ENCODE data around the gene UROS. TPM values are rescaled to one million over a fixed set of nuclear protein-coding genes. Genes with fewer than 3 reads are reported as not detected.

UROS gene
- total RNA-seq, result 10 to 100 TPM; 23.9 to 30.9 (median 27.5) TPM
- long read RNA-seq, donor 1, transcript UROS-204 (10 exons, 1,342 nt), result major isoform, 20 of 42 reads
- long read RNA-seq, donor 1, partial matches to known transcripts, result 6 of 42 reads
- long read RNA-seq, donor 1, other reads (novel, unspliced or antisense), result 15 of 42 reads
- long read RNA-seq, donor 2, transcript UROS-204 (10 exons, 1,342 nt), result major isoform, 25 of 43 reads
- long read RNA-seq, donor 2, partial matches to known transcripts, result 1 of 43 reads
- long read RNA-seq, donor 2, other reads (novel, unspliced or antisense), result 17 of 43 reads

DNA sequence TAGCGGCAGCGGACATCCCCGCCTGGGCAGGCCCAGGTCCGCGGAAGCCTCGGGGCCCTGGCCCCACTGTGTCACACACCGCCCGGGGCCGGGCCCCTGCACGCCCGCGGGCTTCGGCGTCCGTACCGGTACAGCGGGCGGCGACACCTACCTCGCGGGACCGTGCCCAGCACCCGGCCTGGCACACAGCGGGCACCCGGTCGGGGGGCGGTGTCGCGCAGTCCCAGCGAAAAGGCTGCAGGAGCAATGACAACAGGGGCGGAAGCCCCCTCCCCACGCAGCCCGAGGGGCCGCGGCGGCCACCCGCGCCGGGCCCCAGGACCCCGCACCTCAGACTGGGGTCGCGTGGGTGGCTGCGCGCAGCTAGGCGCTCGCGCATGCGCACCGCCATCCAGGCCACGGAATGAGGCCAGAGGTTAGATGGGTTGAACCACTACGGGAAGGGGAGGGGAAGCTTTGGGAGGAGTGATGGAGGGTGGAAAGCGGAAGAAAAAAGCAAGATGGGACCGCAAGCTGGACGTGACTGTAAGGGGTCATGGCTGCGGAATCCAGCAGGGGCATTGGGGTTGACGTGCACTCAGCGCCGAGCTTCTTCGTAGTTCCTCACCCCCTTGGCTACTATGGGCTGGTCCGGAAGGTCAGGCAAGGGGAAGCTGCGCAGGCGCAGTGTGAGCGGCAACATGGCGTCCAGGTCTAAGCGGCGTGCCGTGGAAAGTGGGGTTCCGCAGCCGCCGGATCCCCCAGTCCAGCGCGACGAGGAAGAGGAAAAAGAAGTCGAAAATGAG lies at the start of gene UROS, which contains the start of gene BCCIP:
Gene UROS (minus strand): TSS at position 381 of the 785 bp plus-strand sequence. CDS start 6,759 bp downstream, outside the sequence.
Gene BCCIP (plus strand): TSS at position 669 of the 785 bp plus-strand sequence. CDS start 12 bp downstream, at position 681.
- H3K9me3 ChIP-seq, result no peaks in the 10 kb centered on the region
- TF ChIP-seq, protein P1, sequence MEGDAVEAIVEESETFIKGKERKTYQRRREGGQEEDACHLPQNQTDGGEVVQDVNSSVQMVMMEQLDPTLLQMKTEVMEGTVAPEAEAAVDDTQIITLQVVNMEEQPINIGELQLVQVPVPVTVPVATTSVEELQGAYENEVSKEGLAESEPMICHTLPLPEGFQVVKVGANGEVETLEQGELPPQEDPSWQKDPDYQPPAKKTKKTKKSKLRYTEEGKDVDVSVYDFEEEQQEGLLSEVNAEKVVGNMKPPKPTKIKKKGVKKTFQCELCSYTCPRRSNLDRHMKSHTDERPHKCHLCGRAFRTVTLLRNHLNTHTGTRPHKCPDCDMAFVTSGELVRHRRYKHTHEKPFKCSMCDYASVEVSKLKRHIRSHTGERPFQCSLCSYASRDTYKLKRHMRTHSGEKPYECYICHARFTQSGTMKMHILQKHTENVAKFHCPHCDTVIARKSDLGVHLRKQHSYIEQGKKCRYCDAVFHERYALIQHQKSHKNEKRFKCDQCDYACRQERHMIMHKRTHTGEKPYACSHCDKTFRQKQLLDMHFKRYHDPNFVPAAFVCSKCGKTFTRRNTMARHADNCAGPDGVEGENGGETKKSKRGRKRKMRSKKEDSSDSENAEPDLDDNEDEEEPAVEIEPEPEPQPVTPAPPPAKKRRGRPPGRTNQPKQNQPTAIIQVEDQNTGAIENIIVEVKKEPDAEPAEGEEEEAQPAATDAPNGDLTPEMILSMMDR (IDR thresholded peaks at IDR 0.05), result no peak
- DNase-seq (peak; percentile 91 to 94 (median 93)), ATAC-seq (peak; percentile 96)
- intact Hi-C loops (cut with DNase I, micrococcal nuclease), result no loop called here
- H3K4me1 ChIP-seq (ENCODE audit: low read depth), result peaks cover 16% of the 10 kb centered on the region
- H3K36me3 ChIP-seq (ENCODE audit: low read depth), result no peaks in the 10 kb centered on the region
- H3K4me3 ChIP-seq, result peak within 1 kb of the TSS; percentile 97

DNA sequence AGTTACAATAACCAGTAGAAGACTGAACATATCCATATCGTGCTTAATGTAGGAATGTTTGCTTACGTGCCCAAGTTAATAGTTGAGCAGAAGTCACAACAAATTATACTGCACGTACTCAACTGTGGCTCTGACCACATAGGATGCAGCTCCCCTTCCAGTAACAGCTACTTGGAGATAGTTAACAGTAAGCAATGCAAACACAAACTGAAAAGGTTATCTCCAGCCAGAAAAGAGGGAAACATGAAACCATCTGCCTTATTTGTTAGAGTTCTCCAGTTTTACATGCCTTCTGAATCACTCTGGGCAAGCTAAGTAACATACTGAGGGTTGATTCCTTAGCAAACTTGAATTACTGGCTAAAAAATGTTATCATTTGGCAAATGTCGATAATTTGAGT lies 48.3 kb upstream of the UROS start:
- DNase-seq (no peak), ATAC-seq (no peak)
- H3K4me1 ChIP-seq (ENCODE audit: low read depth), result no peaks in the 10 kb centered on the region
- TF ChIP-seq, protein P1 (IDR thresholded peaks at IDR 0.05), result no peak
- H3K4me3 ChIP-seq, result no peak overlapping the region
- H3K36me3 ChIP-seq (ENCODE audit: low read depth), result no peaks in the 10 kb centered on the region
- intact Hi-C loops (cut with DNase I, micrococcal nuclease), result no loop called here
- peaks cover 4% of the 10 kb centered on the region for H3K9me3 ChIP-seq

DNA sequence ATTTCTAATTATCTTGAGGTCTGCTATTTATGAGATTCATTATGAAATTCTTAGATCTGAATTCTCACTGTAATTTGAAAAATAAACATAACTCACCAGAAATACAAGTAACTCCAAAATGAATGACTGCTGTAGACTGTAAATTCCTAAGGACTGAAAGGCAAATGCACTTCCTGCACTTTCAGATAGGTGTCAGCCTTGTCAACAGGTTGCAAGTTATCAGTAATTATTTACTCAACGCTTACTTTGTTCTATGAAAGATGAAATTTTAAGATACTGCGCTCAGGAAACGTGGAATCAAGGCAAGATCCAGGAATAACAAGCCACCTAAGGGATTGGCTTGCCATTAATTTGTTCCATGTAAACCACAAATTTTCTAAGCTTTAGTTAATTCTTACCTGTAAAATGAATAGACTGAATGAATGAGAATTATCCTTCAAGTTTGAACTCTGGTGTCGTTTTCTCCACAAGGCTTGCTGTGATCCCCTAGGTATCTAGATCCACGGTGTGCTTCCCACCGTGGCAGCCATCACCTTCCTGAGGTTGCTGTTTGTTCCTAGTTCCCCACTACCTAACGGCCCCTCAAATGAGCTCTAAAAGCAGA lies 45.4 kb upstream of the UROS start:
- H3K4me3 ChIP-seq, result no peak overlapping the region
- peak in 1 of 3 donors; percentile 61 for DNase-seq
- intact Hi-C loops (cut with DNase I, micrococcal nuclease), result no loop called here
- ATAC-seq, result peak; percentile 71
- no peaks in the 10 kb centered on the region for H3K9me3 ChIP-seq
- H3K36me3 ChIP-seq (ENCODE audit: low read depth), result no peaks in the 10 kb centered on the region
- TF ChIP-seq, protein P1 (IDR thresholded peaks at IDR 0.05), result peak; percentile 61
- H3K4me1 ChIP-seq (ENCODE audit: low read depth), result no peaks in the 10 kb centered on the region

DNA sequence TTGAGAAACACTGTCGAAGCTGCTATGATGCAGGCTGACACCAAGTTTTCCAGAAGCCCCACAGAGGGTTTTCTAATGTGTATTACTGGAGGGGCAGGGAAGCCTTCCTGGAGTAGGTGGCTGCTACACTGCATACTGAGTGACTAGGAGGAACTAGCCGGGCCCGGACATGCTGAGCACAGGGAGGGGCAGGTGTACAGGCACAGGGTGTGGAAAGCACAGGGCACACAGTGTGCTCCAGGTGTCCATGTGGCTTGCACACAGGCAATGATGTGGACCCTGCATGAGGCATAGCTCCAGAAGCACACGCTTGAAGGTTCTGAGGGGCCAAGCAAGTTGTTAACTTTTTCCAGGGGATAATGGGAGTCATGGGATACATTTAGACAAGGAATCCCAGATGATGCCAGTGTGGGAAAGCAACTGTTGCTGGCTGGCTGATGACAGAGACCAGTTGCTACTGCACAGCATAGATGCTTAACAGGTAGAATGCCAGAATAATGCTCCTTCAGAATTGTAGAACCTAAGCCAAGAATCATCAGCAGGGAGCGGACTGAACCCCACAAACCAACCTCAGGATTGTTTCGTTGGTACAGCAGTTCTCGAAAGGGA lies 43.5 kb upstream of the UROS start:
- ATAC-seq, result peak; percentile 96
- Histone ChIP-seq H3K4me3 (no peak overlapping the region), H3K36me3 (ENCODE audit: low read depth) (no peaks in the 10 kb centered on the region), H3K4me1 (ENCODE audit: low read depth) (no peaks in the 10 kb centered on the region), H3K9me3 (no peaks in the 10 kb centered on the region)
- intact Hi-C loops (cut with DNase I, micrococcal nuclease), result no loop called here
- peak in 2 of 3 donors; percentile 49 to 64 for DNase-seq
- TF ChIP-seq, protein P1 (IDR thresholded peaks at IDR 0.05), result no peak

DNA sequence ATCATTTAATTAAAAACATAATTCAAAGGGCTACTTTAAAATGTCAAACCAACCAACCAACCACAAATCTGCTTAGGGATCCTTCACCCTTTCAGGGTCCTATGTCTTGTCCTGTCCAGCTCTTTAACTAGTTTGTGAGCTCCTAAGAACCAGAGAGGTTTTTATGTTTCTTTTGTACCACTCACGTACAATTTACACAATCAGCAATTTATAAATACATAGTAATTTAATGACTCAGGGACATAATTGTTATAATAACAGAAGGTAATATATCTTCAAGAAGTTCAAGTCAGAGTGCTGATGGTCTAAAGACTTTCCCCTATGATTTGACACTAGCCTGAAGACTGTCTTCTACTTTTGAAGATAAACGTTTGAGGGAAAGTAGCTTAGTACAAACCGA lies 42.1 kb upstream of the UROS start:
- ATAC-seq (no peak), DNase-seq (no peak)
- TF ChIP-seq, protein P1 (IDR thresholded peaks at IDR 0.05), result no peak
- Histone ChIP-seq H3K9me3 (no peaks in the 10 kb centered on the region), H3K36me3 (ENCODE audit: low read depth) (no peaks in the 10 kb centered on the region), H3K4me3 (no peak overlapping the region), H3K4me1 (ENCODE audit: low read depth) (no peaks in the 10 kb centered on the region)
- intact Hi-C loops (cut with DNase I, micrococcal nuclease), result no loop called here

Data from mucosa of descending colon (tissue), 3 donors.